Measurements from ENCODE around the gene TSPAN17.

GRCh38 chr5:176685010-176685409, 37.7 kb downstream of the TSPAN17 start:
- no peak for TF ChIP-seq POLR2A (IDR thresholded peaks at IDR 0.05)
- TF ChIP-seq, protein P1, sequence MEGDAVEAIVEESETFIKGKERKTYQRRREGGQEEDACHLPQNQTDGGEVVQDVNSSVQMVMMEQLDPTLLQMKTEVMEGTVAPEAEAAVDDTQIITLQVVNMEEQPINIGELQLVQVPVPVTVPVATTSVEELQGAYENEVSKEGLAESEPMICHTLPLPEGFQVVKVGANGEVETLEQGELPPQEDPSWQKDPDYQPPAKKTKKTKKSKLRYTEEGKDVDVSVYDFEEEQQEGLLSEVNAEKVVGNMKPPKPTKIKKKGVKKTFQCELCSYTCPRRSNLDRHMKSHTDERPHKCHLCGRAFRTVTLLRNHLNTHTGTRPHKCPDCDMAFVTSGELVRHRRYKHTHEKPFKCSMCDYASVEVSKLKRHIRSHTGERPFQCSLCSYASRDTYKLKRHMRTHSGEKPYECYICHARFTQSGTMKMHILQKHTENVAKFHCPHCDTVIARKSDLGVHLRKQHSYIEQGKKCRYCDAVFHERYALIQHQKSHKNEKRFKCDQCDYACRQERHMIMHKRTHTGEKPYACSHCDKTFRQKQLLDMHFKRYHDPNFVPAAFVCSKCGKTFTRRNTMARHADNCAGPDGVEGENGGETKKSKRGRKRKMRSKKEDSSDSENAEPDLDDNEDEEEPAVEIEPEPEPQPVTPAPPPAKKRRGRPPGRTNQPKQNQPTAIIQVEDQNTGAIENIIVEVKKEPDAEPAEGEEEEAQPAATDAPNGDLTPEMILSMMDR (IDR thresholded peaks at IDR 0.05), result no peak

Data from esophagus squamous epithelium (tissue), 4 donors.